ENCODE data around the gene ALK. TPM values are rescaled to one million over a fixed set of nuclear protein-coding genes. Genes with fewer than 3 reads are reported as not detected.
A peak's percentile ranks its signal among the peaks of the same experiment; 100 is the strongest.

ALK gene
- total RNA-seq, 1 experiment from 2014 or later = 14.7 TPM

DNA sequence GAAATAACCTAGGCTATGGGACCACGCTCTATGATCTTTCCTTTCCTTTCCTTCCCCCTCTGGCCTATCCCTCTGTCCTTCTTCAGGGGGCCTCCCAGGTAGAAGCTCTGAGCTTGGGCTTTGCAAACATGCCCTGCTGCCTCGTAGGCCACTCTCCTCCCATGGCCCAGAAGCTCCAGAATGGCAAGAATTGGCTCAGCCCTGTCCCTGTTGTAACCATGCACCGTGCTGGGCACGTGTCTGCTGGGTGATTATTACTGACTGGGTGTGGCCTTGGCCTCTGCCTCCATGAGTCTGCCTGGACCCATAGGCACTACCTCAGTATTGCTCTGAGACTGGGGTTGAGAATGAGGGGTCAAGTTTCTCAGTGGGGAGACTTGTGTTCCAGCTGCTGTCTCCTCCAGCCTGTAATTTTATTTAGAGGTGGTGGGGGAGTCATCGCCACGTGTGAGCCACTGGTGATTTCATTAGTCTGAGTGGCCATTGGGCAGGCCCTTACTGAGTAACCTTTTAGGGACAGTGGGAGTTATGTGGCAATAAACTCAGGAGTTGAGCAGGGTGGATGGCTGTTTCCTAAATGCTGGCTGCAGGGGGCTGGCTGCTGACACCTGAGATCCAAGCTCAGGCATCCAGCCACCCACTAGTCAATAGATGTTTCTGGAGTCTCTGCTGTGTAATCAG, 648.2 kb downstream of the ALK start:
- no peaks in the 10 kb centered on the region for H3K9me3 ChIP-seq (ENCODE audit: low read depth, low read length, poor library complexity, severe bottlenecking)
- no peak for DNase-seq (ENCODE audit: low spot score)
- no peaks in the 10 kb centered on the region for H3K27me3 ChIP-seq (replicated peaks; ENCODE audit: insufficient read depth, low read depth, low read length, poor library complexity)
- H3K4me3 ChIP-seq (ENCODE audit: low read depth, low read length, poor library complexity, severe bottlenecking) = no peak overlapping the region
- H3K27ac ChIP-seq (ENCODE audit: low read depth, low read length, poor library complexity, severe bottlenecking) = no peak overlapping the region
- intact Hi-C loops (cut with micrococcal nuclease; ENCODE audit: unreplicated experiment) = no loop called here
- TF ChIP-seq, protein P1, sequence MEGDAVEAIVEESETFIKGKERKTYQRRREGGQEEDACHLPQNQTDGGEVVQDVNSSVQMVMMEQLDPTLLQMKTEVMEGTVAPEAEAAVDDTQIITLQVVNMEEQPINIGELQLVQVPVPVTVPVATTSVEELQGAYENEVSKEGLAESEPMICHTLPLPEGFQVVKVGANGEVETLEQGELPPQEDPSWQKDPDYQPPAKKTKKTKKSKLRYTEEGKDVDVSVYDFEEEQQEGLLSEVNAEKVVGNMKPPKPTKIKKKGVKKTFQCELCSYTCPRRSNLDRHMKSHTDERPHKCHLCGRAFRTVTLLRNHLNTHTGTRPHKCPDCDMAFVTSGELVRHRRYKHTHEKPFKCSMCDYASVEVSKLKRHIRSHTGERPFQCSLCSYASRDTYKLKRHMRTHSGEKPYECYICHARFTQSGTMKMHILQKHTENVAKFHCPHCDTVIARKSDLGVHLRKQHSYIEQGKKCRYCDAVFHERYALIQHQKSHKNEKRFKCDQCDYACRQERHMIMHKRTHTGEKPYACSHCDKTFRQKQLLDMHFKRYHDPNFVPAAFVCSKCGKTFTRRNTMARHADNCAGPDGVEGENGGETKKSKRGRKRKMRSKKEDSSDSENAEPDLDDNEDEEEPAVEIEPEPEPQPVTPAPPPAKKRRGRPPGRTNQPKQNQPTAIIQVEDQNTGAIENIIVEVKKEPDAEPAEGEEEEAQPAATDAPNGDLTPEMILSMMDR (conservative IDR thresholded peaks at IDR 0.05; ENCODE audit: low read depth, low read length) = no peak
- no peak for TF ChIP-seq EZH2 (IDR thresholded peaks at IDR 0.05; ENCODE audit: borderline replicate concordance, low read depth, low read length, poor library complexity, severe bottlenecking)
- H3K36me3 ChIP-seq (ENCODE audit: insufficient read depth, low read length, poor library complexity, severe bottlenecking) = no peaks in the 10 kb centered on the region
- peaks cover 34% of the 10 kb centered on the region for H3K4me1 ChIP-seq (ENCODE audit: insufficient read depth, low read length, poor library complexity, severe bottlenecking)
- POLR2A ChIA-PET (ENCODE audit: low non-redundant PET) = no interaction called here
- CTCF ChIA-PET = interaction anchor here (0.7 kb wide), 1 partner anchor 36 kb away, joined by 3 read pairs; no protein-coding TSS in a partner anchor
- BruUV-seq (replicated peaks) = no TSS peak

DNA sequence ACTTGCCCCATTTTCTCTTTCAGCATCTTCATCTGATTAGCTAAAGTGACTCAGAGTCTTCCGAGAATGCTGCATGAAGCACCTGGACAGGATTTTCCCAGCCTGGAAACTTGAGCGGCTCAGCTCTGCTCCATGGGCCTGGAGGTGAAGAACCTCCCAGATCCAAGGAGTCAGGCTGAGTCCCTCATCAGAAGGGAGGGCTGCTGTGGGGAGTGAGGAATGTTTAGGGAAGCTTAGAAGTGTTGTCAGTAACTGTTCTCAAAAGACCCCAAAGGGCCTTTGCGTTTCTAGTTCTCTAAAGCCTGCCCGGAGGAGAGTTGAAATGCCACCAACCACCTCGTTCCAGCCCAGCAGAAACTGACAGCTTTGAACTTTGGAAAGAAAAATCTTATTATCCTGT, 649.1 kb downstream of the ALK start:
- CTCF ChIA-PET = interaction anchor here (0.7 kb wide), 2 partner anchors 22 to 37 kb away, joined by 3 to 4 read pairs; no protein-coding TSS in a partner anchor
- POLR2A ChIA-PET (ENCODE audit: low non-redundant PET) = no interaction called here
- no peaks in the 10 kb centered on the region for H3K36me3 ChIP-seq (ENCODE audit: insufficient read depth, low read length, poor library complexity, severe bottlenecking)
- H3K27ac ChIP-seq (ENCODE audit: low read depth, low read length, poor library complexity, severe bottlenecking) = no peak overlapping the region
- no TSS peak for BruUV-seq (replicated peaks)
- H3K4me3 ChIP-seq (ENCODE audit: low read depth, low read length, poor library complexity, severe bottlenecking) = no peak overlapping the region
- DNase-seq (ENCODE audit: low spot score) = no peak
- H3K9me3 ChIP-seq (ENCODE audit: low read depth, low read length, poor library complexity, severe bottlenecking) = no peaks in the 10 kb centered on the region
- no peak for TF ChIP-seq EZH2 (IDR thresholded peaks at IDR 0.05; ENCODE audit: borderline replicate concordance, low read depth, low read length, poor library complexity, severe bottlenecking)
- TF ChIP-seq, protein P1 (conservative IDR thresholded peaks at IDR 0.05; ENCODE audit: low read depth, low read length) = no peak
- peaks cover 42% of the 10 kb centered on the region for H3K4me1 ChIP-seq (ENCODE audit: insufficient read depth, low read length, poor library complexity, severe bottlenecking)
- intact Hi-C loops (cut with micrococcal nuclease; ENCODE audit: unreplicated experiment) = no loop called here
- H3K27me3 ChIP-seq (replicated peaks; ENCODE audit: insufficient read depth, low read depth, low read length, poor library complexity) = no peaks in the 10 kb centered on the region

DNA sequence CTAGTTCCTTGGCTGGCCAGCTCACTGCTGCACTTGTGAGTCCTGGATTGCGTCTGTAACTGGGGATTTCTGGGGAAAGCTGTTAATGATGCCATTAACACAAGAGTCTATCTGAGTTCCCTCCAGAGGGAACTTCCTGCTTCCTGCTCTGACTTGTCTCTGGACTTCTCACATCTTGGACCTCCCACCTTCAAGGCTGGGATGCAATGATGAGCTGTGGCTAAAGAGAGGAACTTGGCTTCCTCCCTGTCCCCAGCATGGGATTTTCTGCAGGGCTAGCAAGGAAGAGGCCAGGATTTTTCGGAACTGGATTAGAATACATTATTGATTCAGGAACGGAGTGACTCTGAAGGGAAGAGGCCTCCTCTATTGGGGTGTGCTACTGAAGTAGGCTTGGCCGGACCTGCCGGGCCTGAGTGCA, 650.7 kb downstream of the ALK start:
- intact Hi-C loops (cut with micrococcal nuclease; ENCODE audit: unreplicated experiment) = no loop called here
- BruUV-seq (replicated peaks) = no TSS peak

More for the DNA sequence above, 650.7 kb downstream of the ALK start:
- CTCF ChIA-PET = interaction anchor here (1.1 kb wide), 1 partner anchor 11 kb away, joined by 3 read pairs; no protein-coding TSS in a partner anchor
- Histone ChIP-seq H3K4me1 (ENCODE audit: insufficient read depth, low read length, poor library complexity, severe bottlenecking) (peaks cover 44% of the 10 kb centered on the region), H3K36me3 (ENCODE audit: insufficient read depth, low read length, poor library complexity, severe bottlenecking) (no peaks in the 10 kb centered on the region), H3K27me3 (replicated peaks; ENCODE audit: insufficient read depth, low read depth, low read length, poor library complexity) (no peaks in the 10 kb centered on the region), H3K4me3 (ENCODE audit: low read depth, low read length, poor library complexity, severe bottlenecking) (no peak overlapping the region), H3K27ac (ENCODE audit: low read depth, low read length, poor library complexity, severe bottlenecking) (peak overlapping the region; percentile 89), H3K9me3 (ENCODE audit: low read depth, low read length, poor library complexity, severe bottlenecking) (no peaks in the 10 kb centered on the region)
- no peak for TF ChIP-seq EZH2 (IDR thresholded peaks at IDR 0.05; ENCODE audit: borderline replicate concordance, low read depth, low read length, poor library complexity, severe bottlenecking)
- TF ChIP-seq, protein P1 (conservative IDR thresholded peaks at IDR 0.05; ENCODE audit: low read depth, low read length) = no peak
- peak; percentile 79 for DNase-seq (ENCODE audit: low spot score)
- POLR2A ChIA-PET (ENCODE audit: low non-redundant PET) = no interaction called here

All from A673 (cell line).